Right renal cortex interstitium (tissue), 3 donors: ENCODE data around the gene MOGAT3. TPM values are rescaled to one million over a fixed set of nuclear protein-coding genes. Genes with fewer than 3 reads are reported as not detected.

Experiments
- DNase-seq, 3 donors: peaks; one replicate each; pipeline ENCODE4 v3.0.0-alpha.2; 2013; ENCODE audit warnings: low read depth in 3 of 3, low spot score in 2 of 3
- polyA plus RNA-seq, 3 donors: library from polyadenylated mRNA; unstranded; fragments of 120-200 nt; gene quantifications; one replicate each; pipeline ENCODE4 v1.2.1, GENCODE V29; 2013; ENCODE audit not compliant: insufficient read length in 3 of 3

Gene MOGAT3
- polyA plus RNA-seq, 3 donors, result 0.12 to 0.96 (median 0.60) TPM

DNA sequence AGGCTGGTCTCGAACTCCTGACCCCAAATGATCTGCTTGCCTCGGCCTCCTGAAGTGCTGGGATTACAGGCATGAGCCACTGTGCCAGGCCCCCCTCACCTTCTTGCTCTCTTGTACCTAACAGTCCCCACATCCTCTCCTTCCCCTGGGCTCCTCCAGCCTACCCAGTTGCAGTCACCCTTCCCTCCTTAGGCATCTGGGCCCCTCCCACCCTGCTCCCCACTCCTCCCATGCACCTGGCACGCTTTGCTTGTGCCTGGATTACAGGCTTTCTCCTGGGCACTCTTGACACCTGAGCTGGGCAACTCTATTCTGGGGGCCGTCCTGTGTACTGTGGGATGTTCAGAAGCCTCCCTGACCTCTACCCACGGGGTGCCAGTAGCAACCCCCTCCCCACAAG lies 33.8 kb upstream of the MOGAT3 start:
- no peak for DNase-seq

DNA sequence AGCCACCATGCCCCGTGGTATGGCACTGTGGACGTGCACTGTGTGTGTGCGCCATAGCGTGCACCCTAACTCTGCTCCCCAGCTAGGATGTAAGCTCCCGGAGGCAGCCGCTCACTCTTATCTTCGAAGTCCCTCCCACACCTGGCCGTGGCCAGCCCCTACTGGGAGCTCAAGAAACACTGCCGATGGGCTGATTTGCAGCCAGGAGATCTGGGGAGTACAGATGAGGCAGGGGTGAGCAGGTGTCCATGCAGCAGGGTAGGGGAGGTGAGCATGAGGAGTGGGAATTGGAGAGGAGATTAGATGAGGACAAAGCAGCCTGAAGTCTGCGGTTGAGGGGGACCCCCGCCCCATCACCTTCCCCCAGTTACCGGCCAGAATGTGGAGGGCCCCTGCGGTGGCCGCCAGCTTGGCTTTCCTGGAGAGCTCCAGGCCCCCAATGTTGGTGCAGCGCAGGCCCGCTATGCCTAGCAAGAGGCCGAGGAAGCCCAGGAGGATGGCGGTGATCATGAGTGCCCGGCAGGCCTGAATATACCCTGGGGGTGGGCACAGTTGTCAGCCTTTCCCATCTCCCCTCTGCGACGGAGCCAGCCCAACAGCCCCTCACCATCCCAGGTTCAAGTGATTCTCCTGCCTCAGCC lies 33.2 kb upstream of the MOGAT3 start:
- DNase-seq, result no peak

GRCh38 chr7:101232141-101232850 lies 31.5 kb upstream of the MOGAT3 start:
- DNase-seq, result no peak

- DNase-seq, result no peak
These were observed 30.8 kb upstream of the MOGAT3 start for GRCh38 chr7:101231644-101232043.

DNA sequence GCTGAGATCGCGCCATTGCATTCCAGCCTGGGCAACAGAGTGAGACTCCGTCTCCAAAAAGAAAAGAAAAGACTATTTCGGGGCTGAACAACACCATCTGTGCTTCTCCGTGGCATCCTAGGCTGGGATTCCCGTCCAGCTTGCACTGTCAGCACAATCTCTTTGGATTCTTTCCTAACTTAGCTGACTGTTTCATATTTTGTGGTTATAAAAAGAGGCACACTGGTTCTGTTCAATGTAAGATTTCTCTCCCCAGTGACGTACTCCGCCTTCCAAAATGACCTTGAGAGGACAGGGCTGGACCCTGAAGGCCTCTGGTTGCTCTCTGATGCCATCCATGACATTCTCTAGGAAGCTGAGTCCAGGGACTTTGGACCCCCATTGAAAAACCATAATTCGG lies 25.9 kb upstream of the MOGAT3 start:
- no peak for DNase-seq

DNA sequence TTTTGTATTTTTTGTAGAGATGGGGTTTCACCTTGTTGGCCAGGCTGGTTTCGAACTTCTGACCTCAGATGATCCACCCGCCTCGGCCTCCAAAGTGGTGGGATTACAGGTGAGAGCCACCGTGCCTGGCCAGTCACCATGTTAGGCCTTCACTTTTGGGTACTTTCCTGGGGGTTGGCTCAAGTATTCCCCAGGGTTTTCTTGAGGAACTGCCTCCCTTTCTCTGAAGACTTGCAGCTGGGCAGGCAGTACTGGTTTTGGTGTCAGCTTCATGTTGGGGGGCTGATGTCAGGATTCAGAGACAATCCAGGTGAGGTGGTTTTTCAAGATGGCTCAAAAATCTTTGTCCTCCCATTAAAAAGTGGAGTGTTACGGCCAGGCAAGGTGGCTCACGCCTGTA lies 24.8 kb upstream of the MOGAT3 start:
- no peak for DNase-seq

- DNase-seq, result no peak
These were observed 22.7 kb upstream of the MOGAT3 start for GRCh38 chr7:101223528-101223927.

DNA sequence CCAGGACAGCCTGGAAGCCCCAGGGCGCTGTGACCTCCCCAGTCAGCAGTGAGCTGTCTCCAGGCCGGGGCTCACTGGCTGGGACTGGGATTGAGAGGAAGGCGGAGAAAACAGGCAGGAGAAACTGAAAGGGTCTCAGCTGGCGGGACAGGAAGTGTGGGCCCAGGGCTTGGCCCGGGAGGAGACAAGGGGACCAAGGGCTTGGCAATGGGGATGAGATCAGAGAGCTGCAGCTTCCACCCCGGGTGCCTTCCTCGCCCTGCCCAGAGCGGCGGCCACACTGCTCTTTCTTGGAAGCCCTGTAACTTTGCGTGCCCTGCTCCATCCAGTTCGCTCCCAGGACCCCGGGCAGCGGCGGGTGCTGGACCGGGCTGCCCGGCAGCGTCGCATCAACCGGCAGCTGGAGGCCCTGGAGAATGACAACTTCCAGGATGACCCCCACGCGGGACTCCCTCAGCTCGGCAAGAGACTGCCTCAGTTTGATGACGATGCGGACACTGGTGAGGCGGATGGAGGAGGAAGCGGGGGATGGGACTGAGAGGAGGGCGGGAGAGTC lies 21.5 kb upstream of the MOGAT3 start:
- DNase-seq, result no peak

DNA sequence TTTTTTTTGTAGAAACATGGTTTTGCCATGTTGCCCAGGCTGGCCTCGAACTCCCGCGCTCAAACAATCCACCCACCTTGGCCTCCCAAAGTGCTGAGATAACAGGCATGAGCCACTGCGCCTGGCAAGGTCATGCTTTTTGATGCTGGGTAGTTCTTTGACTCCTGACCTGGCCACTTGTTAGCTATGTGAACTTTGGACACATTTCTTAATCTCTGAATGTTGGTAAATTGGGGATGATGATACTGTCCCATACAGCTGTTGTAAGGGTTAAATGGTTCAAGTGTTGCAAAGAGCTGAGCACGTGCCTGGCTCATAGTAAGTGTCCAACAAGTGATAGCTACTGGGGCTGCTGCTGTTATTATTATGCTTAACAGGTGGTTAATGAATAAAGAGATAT lies 19.5 kb upstream of the MOGAT3 start:
- DNase-seq, result no peak

GRCh38 chr7:101218236-101219125 lies 17.6 kb upstream of the MOGAT3 start:
- no peak for DNase-seq

DNA sequence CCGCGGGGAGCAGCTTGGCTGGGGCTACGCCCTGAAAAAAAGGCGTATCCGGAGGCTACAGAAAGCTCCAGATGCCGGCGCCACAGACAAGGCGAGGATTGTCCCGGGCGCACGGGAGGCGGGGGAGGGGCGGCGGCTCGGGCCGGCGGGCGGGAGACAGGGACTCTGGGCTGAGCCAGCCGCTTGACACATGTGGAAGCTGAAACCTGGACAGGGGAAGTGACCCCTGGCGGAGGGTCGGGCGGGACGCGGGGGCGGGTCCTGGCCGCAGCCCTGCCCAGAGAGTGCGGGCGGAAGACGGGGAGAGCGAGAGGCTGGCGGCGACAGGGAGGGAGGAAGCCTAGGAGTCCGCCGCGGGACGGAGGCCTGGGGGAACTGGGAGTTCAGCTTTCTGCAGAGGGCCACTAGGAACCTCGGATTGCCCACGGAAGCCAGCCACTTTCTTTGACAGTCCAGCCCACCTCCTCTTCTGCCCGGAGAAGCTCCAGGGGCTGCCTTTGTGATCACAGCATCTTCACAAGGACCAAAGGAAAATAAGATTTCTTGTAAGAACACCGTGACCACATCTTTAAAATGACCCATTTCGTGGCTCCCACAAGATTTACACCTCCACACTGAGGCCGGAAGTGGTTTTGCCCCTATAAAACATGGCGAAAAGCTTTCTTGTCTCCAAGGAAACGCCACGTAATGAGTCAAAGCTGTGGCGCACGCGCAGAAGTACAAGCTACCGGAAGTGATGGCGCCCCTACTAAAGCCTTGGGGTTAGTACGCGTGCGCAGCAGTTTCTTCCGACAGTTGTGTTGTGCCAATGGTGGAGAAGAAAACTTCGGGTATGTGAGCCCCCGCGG lies 16.8 kb upstream of the MOGAT3 start, which contains the start of the genes PLOD3 and ZNHIT1:
Gene PLOD3 (minus strand): TSS at position 194 of the 848 bp plus-strand sequence. CDS start 307 bp downstream, outside the sequence.
Gene ZNHIT1 (plus strand): TSS at position 778 of the 848 bp plus-strand sequence. CDS start 31 bp downstream, at position 809.
- peak; percentile 94 to 99 (median 96) for DNase-seq

DNA sequence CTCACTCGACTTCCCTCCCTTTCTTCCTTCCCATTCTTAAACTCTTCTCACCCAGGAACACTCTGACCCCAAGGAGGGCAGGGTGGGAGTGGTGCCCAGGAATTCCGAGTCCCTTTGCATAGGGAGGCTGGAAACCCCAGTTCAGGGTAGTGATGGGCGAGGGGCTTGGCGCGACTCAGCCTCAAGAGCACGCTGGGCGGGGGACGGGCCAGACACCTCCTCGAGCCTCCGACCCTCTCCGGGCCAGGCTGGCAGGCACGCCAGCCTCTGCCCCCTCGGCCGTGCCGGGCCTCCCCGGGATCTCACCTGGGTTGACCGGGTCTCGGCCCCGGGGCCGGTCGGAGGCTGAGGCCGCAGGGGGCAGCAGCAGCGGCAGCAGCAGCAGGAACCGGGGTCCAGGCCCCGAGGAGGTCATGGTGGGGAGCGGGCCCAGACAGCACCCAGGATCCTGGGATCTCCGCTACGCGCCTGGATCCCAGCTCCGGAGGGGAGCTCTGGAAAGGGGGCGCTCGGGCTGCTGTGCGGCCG lies 16.1 kb upstream of the MOGAT3 start:
- DNase-seq, result no peak

DNA sequence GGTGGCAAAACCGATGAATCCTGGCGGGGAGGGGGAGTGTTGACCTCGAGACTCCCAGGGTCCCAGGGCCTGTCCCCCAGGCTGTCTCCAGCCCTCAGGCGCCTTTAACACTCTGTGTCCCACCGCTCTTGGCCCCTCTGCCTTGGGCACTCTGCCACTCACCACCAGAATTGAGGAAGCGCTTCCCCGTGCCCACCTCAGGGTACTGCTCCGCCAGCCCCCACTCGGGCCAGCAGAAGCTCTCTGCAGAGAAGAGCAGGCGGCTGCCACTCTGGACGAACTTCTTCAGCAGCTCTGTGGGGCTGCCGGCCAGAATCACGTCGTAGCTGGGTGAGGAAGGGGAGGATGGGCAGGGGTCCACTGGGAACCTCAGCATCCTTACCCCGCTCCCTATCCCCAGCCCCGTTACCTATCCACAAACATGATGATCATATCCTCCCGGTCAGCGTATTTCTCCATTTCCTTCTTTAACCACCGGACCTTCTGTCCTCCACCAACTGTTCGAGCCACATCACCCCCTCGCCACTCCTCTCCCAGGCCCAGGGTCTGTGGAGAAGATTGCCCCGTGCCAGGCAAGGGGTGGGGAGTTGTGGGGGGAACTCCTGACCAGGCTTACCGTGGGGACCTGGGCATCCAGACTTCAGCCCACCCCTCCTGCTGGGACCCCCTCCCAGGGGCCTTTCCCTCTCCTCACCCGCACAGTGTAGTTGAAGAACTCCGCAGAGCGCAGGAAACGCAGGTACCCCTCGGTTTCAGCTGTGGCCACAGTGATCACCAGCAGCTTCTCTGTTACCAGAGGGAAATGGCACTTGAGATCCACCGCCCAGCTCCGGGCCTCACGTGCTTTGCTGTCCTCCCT lies 15.4 kb upstream of the MOGAT3 start:
- DNase-seq, result no peak

DNA sequence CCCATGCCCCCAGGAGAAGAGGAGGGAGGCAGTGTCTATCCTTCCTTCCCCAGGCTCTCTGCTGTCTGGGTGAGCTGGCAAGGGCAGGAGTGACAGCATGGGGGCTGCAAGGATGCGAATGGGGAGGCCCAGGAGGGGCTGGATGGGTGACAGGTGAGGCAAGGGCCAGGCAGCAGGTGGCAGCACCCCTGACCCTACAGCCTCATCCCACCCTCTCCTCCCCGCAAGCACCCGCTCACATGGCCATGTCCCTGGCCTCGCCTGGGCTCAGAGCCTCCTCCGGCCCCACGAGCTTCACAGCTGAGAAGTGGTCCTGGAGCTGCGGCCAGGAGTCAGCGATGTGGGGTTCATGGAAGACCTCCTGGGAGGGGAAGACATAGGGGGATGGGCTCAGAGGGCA lies 11.2 kb upstream of the MOGAT3 start:
- DNase-seq, result no peak

- no peak for DNase-seq
These were observed 10.7 kb upstream of the MOGAT3 start for GRCh38 chr7:101211501-101211900.

DNA sequence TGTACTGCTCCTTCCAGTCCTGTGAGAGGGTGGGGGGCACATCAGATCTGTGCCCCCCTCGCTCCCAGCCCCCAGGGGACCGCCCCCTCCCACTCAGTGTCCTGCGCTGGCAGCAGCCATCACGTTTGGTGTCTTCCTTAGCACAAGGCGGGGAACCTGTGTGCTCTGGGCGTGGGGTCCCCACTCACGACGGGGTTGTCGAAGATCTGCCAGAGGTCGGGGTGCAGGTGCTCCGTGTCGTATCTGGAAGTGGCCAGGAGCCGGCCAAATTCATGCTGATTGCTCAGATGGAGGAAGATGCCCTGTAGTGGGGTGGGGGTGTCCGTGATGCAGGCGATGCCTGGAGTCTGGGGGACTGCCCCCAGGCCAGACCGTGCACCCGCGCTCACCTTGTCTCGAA lies 9.3 kb upstream of the MOGAT3 start:
- no peak for DNase-seq

- DNase-seq, result no peak
These were observed 8.0 kb upstream of the MOGAT3 start for GRCh38 chr7:101208794-101209193.

- no peak for DNase-seq
These were observed 6.6 kb upstream of the MOGAT3 start for GRCh38 chr7:101207459-101207858.

DNA sequence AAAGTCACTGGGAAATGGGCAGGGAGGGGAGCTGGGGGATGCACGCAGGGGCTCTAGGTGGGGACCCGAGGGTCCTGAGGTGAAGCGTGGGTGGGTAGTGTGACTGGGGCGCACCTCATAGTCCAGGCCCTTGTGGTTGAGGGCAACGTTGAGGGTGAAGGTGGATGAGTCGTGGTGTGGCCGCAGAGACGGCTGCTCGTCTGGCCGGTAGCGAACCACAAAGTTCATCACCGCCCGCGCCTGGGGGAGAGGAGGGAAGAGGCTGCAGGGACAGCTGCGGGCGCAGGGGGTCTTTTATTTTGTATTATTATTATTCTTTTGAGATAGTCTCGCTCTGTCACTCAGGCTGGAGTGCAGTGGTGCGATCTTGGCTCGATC lies 5.8 kb upstream of the MOGAT3 start:
- DNase-seq, result no peak
